GM13976 (cell line): ENCODE measurements around the gene IREB2.
A peak's percentile ranks its signal among the peaks of the same experiment; 100 is the strongest.

ENCODE experiments used
- DNase-seq: peaks from one replicate; pipeline ENCODE4 v3.0.0; 2012; ENCODE audit warnings: low spot score
- CTCF ChIP-seq: IDR thresholded peaks from 2 replicates; pipeline ENCODE4 v1.5.1; 2012; ENCODE audit warnings: borderline replicate concordance, mild to moderate bottlenecking; ENCODE audit not compliant: insufficient read depth; ENCODE audit errors: extremely low read depth, missing control alignments, control extremely low read depth
- in situ Hi-C: fragments of 300-500 bp; cut with MboI; formaldehyde crosslinking; loops from one replicate; pipeline ENCODE4 v1.12.0; 2022; ENCODE audit warnings: low sequenced_read_pairs, mixed read lengths, inconsistent platforms; ENCODE audit not compliant: unreplicated experiment

Gene IREB2

DNA sequence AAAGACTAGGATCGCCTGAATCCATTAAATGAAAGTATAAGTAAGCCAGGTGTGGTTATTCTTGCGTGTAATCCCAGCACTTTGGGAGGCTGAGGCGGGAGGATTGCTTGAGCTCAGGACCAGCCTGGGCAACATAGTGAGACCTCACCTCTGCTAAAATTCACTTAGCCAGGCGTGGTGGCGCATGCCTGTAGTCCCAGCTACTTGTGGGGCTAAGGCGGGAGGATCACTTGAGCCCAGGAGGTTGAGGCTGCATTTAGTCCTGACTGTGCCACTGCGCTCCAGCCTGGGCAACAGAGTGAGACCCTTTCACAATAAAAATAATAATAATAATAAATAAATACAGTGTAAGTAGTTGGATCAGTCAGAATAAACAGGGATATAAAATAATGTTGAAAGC lies 43.9 kb downstream of the IREB2 start:
- TF ChIP-seq CTCF = no peak
- in situ Hi-C loops = no loop called here
- no peak for DNase-seq

- no peak for DNase-seq
- in situ Hi-C loops = no loop called here
- TF ChIP-seq CTCF = no peak
Observed at GRCh38 chr15:78492872-78493271, 54.9 kb downstream of the IREB2 start.

DNA sequence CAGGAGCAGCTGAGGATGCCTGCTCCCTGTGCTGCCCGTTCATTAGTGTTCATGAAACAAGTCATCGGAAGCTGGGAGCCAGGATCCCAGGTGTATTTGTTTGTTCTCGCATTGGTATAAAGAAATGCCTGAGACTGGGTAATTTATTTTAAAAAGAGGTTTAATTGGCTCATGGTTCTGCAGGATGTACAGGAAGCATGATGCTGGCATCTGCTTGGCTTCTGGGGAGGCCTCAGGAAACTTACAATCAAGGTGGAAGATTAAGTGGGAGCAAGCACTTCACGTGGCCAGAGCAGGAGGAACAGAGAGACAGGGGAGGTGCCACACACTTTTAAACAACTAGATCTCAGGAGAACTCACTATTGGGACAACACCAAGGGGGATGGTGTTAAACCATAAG lies 63.8 kb downstream of the IREB2 start:
- in situ Hi-C loops = no loop called here
- TF ChIP-seq CTCF = no peak
- no peak for DNase-seq

- no peak for TF ChIP-seq CTCF
- in situ Hi-C loops = no loop called here
- DNase-seq = no peak
Observed at GRCh38 chr15:78502641-78503040, 64.6 kb downstream of the IREB2 start.

- DNase-seq = peak; percentile 93
- no peak for TF ChIP-seq CTCF
- in situ Hi-C loops = no loop called here
Observed at GRCh38 chr15:78506971-78507830, 69.2 kb downstream of the IREB2 start, which contains the start of gene HYKK. HYKK (plus strand) TSS chr15:78507577; CDS start chr15:78513089, 5,512 bp downstream.

DNA sequence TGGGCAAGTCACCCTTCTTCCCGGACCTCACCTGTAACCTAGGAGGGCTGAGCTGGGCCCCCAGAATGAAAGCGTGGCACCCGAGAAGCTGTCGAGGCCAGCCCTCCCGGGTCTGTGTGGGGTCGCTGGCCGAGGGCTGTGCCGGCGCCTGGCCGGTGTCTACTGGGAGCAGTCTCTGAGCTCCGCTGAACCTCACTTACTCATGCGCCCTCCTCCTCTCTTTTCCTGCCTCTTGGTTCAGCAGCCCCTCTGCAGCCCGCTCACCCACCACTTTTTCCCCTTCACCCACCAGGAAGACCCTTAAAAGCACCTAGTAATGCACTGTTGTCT lies 69.8 kb downstream of the IREB2 start:
- in situ Hi-C loops = no loop called here
- no peak for TF ChIP-seq CTCF
- DNase-seq = no peak

DNA sequence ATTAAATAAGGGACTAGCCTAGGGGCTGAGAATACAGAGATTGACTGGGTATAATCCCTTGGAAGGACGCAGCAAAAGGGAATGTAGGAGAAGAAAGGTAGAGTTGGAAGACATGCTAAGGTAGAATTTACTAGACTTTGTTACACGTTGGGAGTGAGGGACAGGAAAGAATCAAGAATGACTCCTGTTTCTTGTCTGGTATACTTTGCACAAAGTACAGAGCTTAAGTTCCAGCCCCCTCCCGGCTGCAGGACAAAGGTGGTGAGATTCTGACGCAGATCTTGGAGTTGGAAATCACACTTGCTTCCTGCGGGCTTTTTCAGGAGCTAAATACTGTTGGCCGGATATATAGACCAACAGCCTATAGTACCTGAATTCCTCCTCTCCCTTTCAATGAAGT lies 70.3 kb downstream of the IREB2 start:
- TF ChIP-seq CTCF = no peak
- in situ Hi-C loops = no loop called here
- DNase-seq = no peak
